Epithelial cell of esophagus (primary cell): Measurements from ENCODE around the gene IGF2BP2.

Experiments used
- DNase-seq: peaks from one replicate; pipeline ENCODE4 v3.0.0; 2010; ENCODE audit warnings: low read depth
- H3K4me3 ChIP-seq: 2 replicates; pipeline ENCODE4 v1.5.1; 2011; ENCODE audit warnings: mild to moderate bottlenecking, low read length, control low read depth
- CTCF ChIP-seq: IDR thresholded peaks from 2 replicates; pipeline ENCODE4 v1.5.1; 2011; ENCODE audit warnings: low read depth, mild to moderate bottlenecking, low read length, control low read depth, inconsistent platforms; ENCODE audit not compliant: insufficient read depth; ENCODE audit errors: missing control alignments

The IGF2BP2 gene

DNA sequence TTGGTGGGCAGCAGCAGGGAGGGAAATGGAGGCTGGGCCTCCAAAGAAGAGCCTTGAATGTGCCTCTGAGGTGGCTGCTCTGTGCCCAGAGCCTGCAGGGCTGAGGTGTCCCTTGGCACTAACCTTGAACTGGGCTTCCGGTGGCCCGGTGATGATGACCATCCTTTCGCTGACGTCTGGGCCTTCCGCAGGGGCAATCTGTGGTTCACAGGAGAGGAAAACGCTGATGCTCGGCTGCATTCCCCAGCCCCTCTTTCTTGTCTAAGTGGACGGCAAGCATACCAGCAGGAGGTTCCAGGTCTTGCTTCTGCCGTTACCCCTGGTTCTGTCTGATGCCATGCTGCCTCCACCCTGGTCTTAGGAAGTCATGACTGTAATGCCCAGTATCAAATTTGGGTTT is 172.9 kb downstream of the IGF2BP2 start:
- H3K4me3 ChIP-seq = no peak overlapping the region
- DNase-seq = no peak
- no peak for TF ChIP-seq CTCF

DNA sequence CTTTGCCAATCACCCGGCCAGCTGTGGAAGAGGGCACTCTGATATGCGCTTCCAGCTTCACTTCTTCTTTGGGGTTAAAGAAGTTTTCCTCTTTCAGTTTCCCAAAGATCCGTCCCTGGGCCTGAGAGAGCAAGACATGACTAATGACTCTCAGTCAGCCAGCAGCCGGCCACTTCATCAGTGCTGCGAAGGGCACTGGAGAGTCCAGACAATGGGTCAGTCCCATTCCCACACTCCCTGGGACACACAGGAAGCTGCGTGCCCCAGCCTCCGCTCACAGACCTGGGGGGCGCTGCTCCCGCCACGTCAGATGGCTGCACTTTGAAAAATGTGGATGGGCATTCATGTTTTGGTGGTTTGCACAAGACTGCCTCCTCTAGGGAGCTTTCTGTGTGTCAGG is 175.4 kb downstream of the IGF2BP2 start:
- no peak overlapping the region for H3K4me3 ChIP-seq
- no peak for TF ChIP-seq CTCF
- DNase-seq = no peak

- DNase-seq = no peak
- no peak for TF ChIP-seq CTCF
- H3K4me3 ChIP-seq = no peak overlapping the region
These were observed 176.4 kb downstream of the IGF2BP2 start for GRCh38 chr3:185648396-185648795.

DNA sequence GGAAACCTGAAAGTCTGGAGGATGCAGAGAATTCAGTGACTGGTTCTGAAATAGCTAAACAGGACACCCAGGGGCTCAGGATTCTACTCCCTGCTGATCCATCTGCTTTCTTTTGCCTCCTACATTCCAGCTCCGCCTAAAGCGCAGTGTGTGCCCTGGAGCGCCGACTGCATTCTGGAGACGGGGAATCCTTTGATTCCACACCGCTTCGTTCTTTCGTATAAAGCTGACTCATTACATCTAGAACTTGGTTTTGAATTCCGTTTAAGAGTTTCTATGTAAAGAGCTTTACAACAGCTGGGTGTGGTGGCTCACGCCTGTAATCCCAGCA is 177.0 kb downstream of the IGF2BP2 start:
- no peak for TF ChIP-seq CTCF
- no peak overlapping the region for H3K4me3 ChIP-seq
- DNase-seq = no peak

DNA sequence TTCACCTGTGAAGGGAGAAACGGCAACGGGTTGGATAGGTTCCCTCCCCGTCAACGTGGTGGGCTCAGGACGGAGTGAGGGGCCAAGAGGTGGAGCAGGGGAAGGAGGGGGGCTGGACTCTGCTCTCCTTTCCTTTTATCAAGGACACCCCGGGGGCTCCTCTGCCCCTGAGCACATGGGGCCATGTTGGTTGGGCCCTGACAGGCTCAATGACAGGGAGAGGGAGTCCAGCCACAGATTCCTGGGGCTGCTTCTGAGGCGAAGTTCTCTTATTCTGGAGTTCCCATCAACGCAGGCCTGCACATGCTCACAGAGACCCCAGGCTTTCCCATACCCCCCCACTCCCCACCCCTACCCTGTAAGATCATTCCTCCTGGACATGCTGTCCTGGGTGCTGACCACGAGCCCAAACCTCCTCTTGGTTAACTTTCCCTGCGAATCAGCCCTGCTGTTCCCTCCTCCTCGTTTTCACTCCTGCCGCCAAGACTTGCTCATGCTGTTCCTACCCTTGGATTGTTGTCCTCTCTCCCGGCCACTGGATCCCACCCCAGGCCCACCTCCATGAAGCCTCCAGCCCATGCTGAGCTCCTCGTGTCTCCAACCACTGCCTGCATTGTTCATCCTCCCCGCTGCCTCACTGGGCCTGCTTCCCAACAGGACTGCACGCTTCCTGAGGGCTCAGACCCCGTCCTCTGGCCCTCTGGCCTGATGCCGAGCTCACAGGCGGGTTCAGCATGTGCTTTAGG is 177.5 kb downstream of the IGF2BP2 start:
- H3K4me3 ChIP-seq = no peak overlapping the region
- no peak for DNase-seq
- TF ChIP-seq CTCF = no peak

- H3K4me3 ChIP-seq = no peak overlapping the region
- no peak for DNase-seq
- TF ChIP-seq CTCF = no peak
These were observed 178.3 kb downstream of the IGF2BP2 start for GRCh38 chr3:185646382-185647133.
